Fibroblast of pulmonary artery (primary cell): ENCODE results near the gene MYO15A.

Experiments used
- DNase-seq: peaks from one replicate; pipeline ENCODE4 v3.0.0-alpha.2; 2010; ENCODE audit warnings: low read depth
- H3K4me3 ChIP-seq: replicated peaks from 2 replicates; pipeline ENCODE4 v1.5.1; 2011; ENCODE audit warnings: low read depth, mild to moderate bottlenecking, control low read depth, low read length, moderate library complexity
- CTCF ChIP-seq: IDR thresholded peaks from 2 replicates; pipeline ENCODE4 v1.5.1; 2011; ENCODE audit warnings: mild to moderate bottlenecking, control low read depth, low read length, inconsistent platforms; ENCODE audit errors: missing control alignments

Gene MYO15A

DNA sequence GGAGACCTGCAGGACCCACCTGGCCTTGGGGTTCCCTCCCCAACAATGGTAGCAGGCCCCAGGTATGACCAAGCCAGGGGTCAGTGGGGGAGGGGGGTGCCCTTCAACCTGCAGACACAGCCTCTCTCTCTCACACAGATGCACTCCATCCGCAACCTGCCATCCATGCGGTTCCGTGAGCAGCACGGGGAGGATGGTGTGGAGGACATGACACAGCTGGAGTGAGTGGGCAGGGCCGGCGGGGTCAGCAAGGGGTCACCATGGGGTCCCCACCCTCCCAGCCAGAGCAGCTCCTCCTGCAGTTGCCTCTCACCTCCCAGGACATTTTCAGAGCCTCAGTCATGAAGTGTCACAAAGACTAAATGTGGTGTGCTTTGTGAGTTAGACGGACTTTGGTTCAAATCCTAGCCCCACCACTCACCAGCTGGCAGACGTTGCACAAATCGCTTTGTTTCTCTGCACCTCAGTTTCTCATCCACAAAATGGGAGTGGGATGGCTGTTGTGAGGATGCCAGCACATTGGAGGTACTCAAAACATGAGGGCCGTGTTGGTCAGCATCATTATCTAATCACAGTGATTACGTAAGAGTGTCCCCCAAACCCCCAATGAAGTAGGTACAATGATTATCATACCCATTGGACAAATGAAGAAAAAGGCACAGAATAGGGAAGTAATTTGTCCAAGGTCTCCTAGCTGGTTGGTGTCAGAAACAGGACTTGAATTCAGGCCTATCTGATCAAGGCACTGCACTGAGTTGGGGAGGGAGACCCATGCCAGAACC is 16.0 kb downstream of the MYO15A start:
- H3K4me3 ChIP-seq: no peak overlapping the region
- no peak for TF ChIP-seq CTCF
- DNase-seq: peak; percentile 7

GRCh38 chr17:18129041-18129502 is 20.5 kb downstream of the MYO15A start:
- no peak for TF ChIP-seq CTCF
- H3K4me3 ChIP-seq: no peak overlapping the region
- DNase-seq: peak; percentile 53

DNA sequence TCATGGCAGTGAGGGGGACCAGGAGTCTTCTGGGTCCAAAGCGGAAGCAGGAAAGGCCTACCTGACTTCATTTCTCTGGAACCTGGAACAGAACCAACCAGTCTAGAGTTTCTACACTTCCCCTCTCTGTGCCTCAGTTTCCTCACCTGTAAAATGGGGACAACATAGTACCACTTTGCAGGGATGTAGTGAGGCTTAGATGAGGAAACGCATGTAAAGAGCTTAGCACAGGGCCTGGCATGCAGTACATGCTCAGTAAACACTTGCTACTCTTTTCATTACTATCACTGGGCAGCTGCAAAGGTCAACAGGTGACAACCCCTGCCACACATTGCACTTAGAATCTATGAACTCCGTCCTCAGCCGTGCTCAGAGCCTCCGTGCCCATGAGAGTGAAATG is 24.2 kb downstream of the MYO15A start:
- no peak for DNase-seq
- H3K4me3 ChIP-seq: no peak overlapping the region
- TF ChIP-seq CTCF: no peak

- TF ChIP-seq CTCF: no peak
- DNase-seq: no peak
- no peak overlapping the region for H3K4me3 ChIP-seq
Measured at GRCh38 chr17:18136357-18136756, 27.8 kb downstream of the MYO15A start.

GRCh38 chr17:18138065-18138749 is 29.7 kb downstream of the MYO15A start:
- H3K4me3 ChIP-seq: no peak overlapping the region
- no peak for DNase-seq
- TF ChIP-seq CTCF: no peak

DNA sequence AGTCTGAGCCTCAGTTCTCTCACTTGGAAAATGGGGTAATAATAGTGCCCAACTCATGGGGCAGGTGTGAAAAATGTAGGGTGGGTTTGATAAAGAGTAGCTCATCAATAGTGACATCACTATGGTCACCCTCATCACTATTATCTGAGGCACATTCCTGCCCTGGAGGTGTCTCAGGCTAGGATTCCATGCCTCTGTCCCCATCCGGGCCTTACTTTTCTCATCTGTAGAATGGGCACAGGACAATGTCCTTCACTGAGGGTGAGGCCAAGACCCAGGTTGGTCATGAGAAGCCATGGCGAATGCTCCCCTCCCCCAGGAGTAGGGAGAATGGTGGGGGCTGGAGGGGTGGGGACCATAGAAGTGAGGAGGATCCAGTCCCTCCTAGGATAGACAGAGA is 30.5 kb downstream of the MYO15A start:
- no peak for TF ChIP-seq CTCF
- DNase-seq: no peak
- H3K4me3 ChIP-seq: no peak overlapping the region
